OCI-LY3 (cell line): ENCODE measurements around the gene WDR73.

Experiments used
- H2AFZ ChIP-seq: fragments of 200-600, 300-600 bp; shearing (Covaris generic); 2 replicates; pipeline ENCODE4 v1.6.0; 2014; ENCODE audit warnings: antibody characterized with exemption, low read depth, low read length
- H3K27ac ChIP-seq: fragments of 200-600, 300-600 bp; sonication (generic); 2 replicates; pipeline ENCODE4 v1.5.1; 2014; ENCODE audit warnings: mild to moderate bottlenecking, low read length, moderate library complexity, mixed read lengths
- H3K27me3 ChIP-seq: fragments of 200-600, 300-600 bp; sonication (generic); 2 replicates; pipeline ENCODE4 v1.6.1; 2014; ENCODE audit warnings: low read depth, low read length, mixed read lengths
- H3K36me3 ChIP-seq: fragments of 200-600, 300-600 bp; sonication (generic); replicated peaks from 2 replicates; pipeline ENCODE3; 2014; ENCODE audit warnings: low read depth, low read length, mixed read lengths
- H3K4me1 ChIP-seq: fragments of 300-600, 200-600 bp; sonication (generic); 2 replicates; pipeline ENCODE4 v1.6.1; 2014; ENCODE audit warnings: low read length, mixed read lengths
- H3K4me2 ChIP-seq: fragments of 200-600, 300-600 bp; sonication (generic); 2 replicates; pipeline ENCODE4 v1.6.1; 2014; ENCODE audit warnings: low read length, mixed read lengths
- H3K4me3 ChIP-seq: fragments of 300-600, 200-600 bp; sonication (generic); 2 replicates; pipeline ENCODE4 v1.5.1; 2014; ENCODE audit warnings: antibody characterized with exemption, mild to moderate bottlenecking, low read length, moderate library complexity
- H3K79me2 ChIP-seq: fragments of 300-600, 200-600 bp; shearing (Covaris generic); 2 replicates; pipeline ENCODE4 v1.6.1; 2014; ENCODE audit warnings: mild to moderate bottlenecking, low read length, mixed read lengths
- H3K9ac ChIP-seq: fragments of 300-600, 200-600 bp; shearing (Covaris generic); 2 replicates; pipeline ENCODE4 v1.6.0; 2014; ENCODE audit warnings: mild to moderate bottlenecking, low read length, moderate library complexity
- H3K9me3 ChIP-seq: fragments of 200-600, 300-600 bp; shearing (Covaris generic); 2 replicates; pipeline ENCODE4 v1.6.1; 2014; ENCODE audit warnings: low read length, mixed read lengths; ENCODE audit not compliant: insufficient read depth
- H4K20me1 ChIP-seq: fragments of 200-600, 300-600 bp; sonication (generic); 2 replicates; pipeline ENCODE4 v1.6.1; 2016; ENCODE audit warnings: low read length, mixed read lengths; ENCODE audit not compliant: insufficient read depth
- EZH2phosphoT487 ChIP-seq: fragments of 200-600 bp; shearing (Covaris generic); IDR thresholded peaks from 2 replicates; pipeline ENCODE4 v1.6.1; 2018; ENCODE audit warnings: antibody characterized with exemption, mixed run types, low read depth
- TF ChIP-seq, protein P1 (sequence below): fragments of 200-600, 300-600 bp; sonication (generic); IDR thresholded peaks from 2 replicates; pipeline ENCODE4 v1.5.1; 2014; ENCODE audit warnings: antibody characterized with exemption, low read length, low read depth

WDR73 gene

GRCh38 chr15:84633311-84634227 lies 20.5 kb downstream of the WDR73 start:
- peaks cover 17% of the 10 kb centered on the region for H3K36me3 ChIP-seq
- peaks cover 32% of the 10 kb centered on the region for H3K4me1 ChIP-seq
- H4K20me1 ChIP-seq: 0 out of 2 replicates have a peak, but pooled peaks cover 6% of the 10 kb centered on the region
- H3K9me3 ChIP-seq: no peaks in the 10 kb centered on the region
- no peaks in the 10 kb centered on the region for H3K27me3 ChIP-seq
- H3K27ac ChIP-seq: no peak overlapping the region
- H3K4me3 ChIP-seq: peak overlapping the region; percentile 89
- TF ChIP-seq, protein P1, sequence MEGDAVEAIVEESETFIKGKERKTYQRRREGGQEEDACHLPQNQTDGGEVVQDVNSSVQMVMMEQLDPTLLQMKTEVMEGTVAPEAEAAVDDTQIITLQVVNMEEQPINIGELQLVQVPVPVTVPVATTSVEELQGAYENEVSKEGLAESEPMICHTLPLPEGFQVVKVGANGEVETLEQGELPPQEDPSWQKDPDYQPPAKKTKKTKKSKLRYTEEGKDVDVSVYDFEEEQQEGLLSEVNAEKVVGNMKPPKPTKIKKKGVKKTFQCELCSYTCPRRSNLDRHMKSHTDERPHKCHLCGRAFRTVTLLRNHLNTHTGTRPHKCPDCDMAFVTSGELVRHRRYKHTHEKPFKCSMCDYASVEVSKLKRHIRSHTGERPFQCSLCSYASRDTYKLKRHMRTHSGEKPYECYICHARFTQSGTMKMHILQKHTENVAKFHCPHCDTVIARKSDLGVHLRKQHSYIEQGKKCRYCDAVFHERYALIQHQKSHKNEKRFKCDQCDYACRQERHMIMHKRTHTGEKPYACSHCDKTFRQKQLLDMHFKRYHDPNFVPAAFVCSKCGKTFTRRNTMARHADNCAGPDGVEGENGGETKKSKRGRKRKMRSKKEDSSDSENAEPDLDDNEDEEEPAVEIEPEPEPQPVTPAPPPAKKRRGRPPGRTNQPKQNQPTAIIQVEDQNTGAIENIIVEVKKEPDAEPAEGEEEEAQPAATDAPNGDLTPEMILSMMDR: no peak
- TF ChIP-seq EZH2phosphoT487: no peak
- H3K4me2 ChIP-seq: peak overlapping the region; percentile 76
- H2AFZ ChIP-seq: no peak overlapping the region; the same call in 1 of the 2 replicates
- H3K9ac ChIP-seq: peak overlapping the region; percentile 52
- peaks cover 10% of the 10 kb centered on the region for H3K79me2 ChIP-seq

DNA sequence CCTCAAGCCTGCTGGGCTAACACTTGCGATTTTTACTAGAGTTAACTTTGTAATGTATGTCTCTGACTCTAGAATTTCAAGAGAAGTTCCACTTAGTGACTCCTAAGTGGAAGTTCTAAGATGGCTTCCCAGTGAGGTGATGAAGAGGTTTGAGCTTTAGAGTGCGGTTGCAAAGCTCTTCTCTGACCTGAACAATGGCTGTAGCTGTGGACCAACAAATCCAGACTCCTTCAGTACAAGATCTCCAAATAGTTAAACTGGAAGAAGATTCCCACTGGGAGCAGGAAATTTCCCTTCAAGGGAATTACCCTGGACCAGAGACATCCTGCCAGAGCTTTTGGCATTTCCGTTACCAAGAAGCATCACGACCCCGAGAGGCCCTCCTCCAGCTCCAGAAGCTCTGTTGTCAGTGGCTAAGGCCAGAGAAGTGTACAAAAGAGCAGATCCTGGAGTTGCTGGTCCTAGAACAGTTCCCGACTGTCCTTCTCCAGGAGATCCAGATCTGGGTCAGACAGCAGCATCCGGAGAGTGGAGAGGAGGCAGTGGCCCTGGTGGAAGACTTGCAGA lies 22.3 kb downstream of the WDR73 start:
- peak overlapping the region; percentile 81 for H2AFZ ChIP-seq
- H3K4me2 ChIP-seq: peak overlapping the region; percentile 76
- peaks cover 11% of the 10 kb centered on the region for H3K36me3 ChIP-seq
- peak overlapping the region; percentile 50 for H3K27ac ChIP-seq
- H3K9me3 ChIP-seq: no peaks in the 10 kb centered on the region
- H3K27me3 ChIP-seq: no peaks in the 10 kb centered on the region
- H3K9ac ChIP-seq: peak overlapping the region; percentile 78
- peaks cover 10% of the 10 kb centered on the region for H3K79me2 ChIP-seq
- no peak for TF ChIP-seq EZH2phosphoT487
- TF ChIP-seq, protein P1: no peak
- H3K4me1 ChIP-seq: peaks cover 32% of the 10 kb centered on the region
- 0 out of 2 replicates have a peak, but pooled peaks cover 6% of the 10 kb centered on the region for H4K20me1 ChIP-seq
- H3K4me3 ChIP-seq: peak overlapping the region; percentile 89

DNA sequence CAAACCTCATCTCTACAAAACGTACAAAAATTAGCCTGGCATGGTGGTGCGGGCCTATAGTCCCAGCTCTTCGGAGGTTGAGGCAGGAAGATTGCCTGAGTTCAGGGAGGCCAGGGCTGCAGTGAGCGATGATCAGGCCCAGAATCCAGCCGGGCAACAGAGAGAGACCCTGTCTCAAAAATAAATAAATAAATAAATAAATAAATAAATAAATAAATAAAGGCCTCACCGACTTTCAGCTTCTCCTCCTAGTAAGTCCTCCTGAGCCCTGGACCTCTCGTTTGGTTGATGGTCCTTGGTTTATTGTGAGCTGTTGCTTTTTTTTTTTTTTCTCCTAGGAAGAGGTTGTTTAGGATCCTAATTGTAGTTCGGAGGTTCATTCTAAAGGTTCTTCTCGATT lies 25.1 kb downstream of the WDR73 start:
- Histone ChIP-seq H3K9me3 (no peaks in the 10 kb centered on the region), H3K4me1 (peaks cover 29% of the 10 kb centered on the region), H3K27me3 (no peaks in the 10 kb centered on the region), H3K4me2 (no peak overlapping the region), H3K36me3 (peaks cover 9% of the 10 kb centered on the region), H3K4me3 (no peak overlapping the region), H3K27ac (no peak overlapping the region), H2AFZ (no peak overlapping the region), H4K20me1 (0 out of 2 replicates have a peak, but pooled peaks cover under 1% of the 10 kb centered on the region), H3K9ac (no peak overlapping the region), H3K79me2 (peaks cover 10% of the 10 kb centered on the region)
- TF ChIP-seq, protein P1: no peak
- no peak for TF ChIP-seq EZH2phosphoT487

DNA sequence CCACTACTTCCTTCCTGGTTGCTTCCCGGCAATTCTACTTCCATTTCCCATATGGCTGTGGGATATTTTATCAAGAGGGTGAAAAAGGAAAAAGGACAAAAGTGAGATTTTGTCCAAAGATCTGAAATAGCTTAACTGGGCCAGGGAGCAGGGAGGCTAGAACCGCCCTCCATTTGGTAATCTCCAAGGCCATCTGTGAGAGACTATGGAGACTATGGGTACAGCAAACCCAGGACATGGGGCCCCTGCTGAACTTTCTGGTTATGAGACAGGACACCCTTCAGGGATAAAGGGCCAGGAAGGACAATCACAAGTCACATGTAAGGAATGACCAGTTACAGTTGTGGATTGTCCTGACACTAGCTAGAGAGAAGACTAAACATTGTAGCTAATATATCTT lies 29.0 kb downstream of the WDR73 start:
- Histone ChIP-seq H3K9me3 (peaks cover 25% of the 10 kb centered on the region), H3K27me3 (no peaks in the 10 kb centered on the region), H3K4me2 (no peak overlapping the region), H3K4me3 (no peak overlapping the region), H3K9ac (no peak overlapping the region), H3K79me2 (peaks cover 24% of the 10 kb centered on the region), H4K20me1 (no peaks in the 10 kb centered on the region), H2AFZ (no peak overlapping the region), H3K36me3 (peaks cover 42% of the 10 kb centered on the region), H3K4me1 (peaks cover 10% of the 10 kb centered on the region), H3K27ac (no peak overlapping the region)
- no peak for TF ChIP-seq EZH2phosphoT487
- TF ChIP-seq, protein P1: no peak
